Keratinocyte (primary cell): ENCODE measurements around the gene GRAMD1B. TPM values are rescaled to one million over a fixed set of nuclear protein-coding genes. Genes with fewer than 3 reads are reported as not detected.

ENCODE experiments used
- DNase-seq: peaks from one replicate; pipeline ENCODE4 v3.0.0-alpha.2; 2011; ENCODE audit warnings: low read depth, missing footprints, low spot score
- FAIRE-seq: peaks from 2 replicates; lab custom pipeline; 2011; peaks lifted over from hg19 to GRCh38; lab: Jason Lieb, UNC
- H2AFZ ChIP-seq: 2 replicates; pipeline ENCODE4 v1.6.0; 2012; ENCODE audit warnings: low read length, control low read depth, inconsistent platforms; ENCODE audit not compliant: control insufficient read depth
- H3K27ac ChIP-seq: 2 replicates; pipeline ENCODE4 v1.5.1; 2011; ENCODE audit warnings: low read length; ENCODE audit not compliant: control insufficient read depth, insufficient read depth
- H3K27me3 ChIP-seq: 3 replicates; pipeline ENCODE4 v1.6.0; 2011; ENCODE audit warnings: low read length; ENCODE audit not compliant: control insufficient read depth, insufficient read depth; ENCODE audit errors: extremely low read depth
- H3K36me3 ChIP-seq, 2 experiments: 2 replicates in 1 of 2; 3 replicates in 1 of 2; pipeline ENCODE4 v1.5.1; 2011; ENCODE audit warnings: low read length in 2 of 2, mild to moderate bottlenecking in 1 of 2; ENCODE audit not compliant: control insufficient read depth in 2 of 2, insufficient read depth in 2 of 2; ENCODE audit errors: extremely low read depth in 1 of 2
- H3K4me1 ChIP-seq: 3 replicates; pipeline ENCODE4 v1.5.1; 2011; ENCODE audit warnings: low read length; ENCODE audit not compliant: control insufficient read depth, insufficient read depth; ENCODE audit errors: extremely low read depth
- H3K4me2 ChIP-seq: 3 replicates; pipeline ENCODE4 v1.6.0; 2011; ENCODE audit warnings: low read depth, low read length; ENCODE audit not compliant: control insufficient read depth, insufficient read depth; ENCODE audit errors: extremely low read depth
- H3K4me3 ChIP-seq, 3 experiments: fragments of 200-600 bp in 1 of 3; sonication (generic) in 1 of 3; 2 replicates in 2 of 3; 3 replicates in 1 of 3; pipeline ENCODE4 v1.5.1; 2011 to 2016; ENCODE audit warnings: low read length in 3 of 3, mild to moderate bottlenecking in 3 of 3, control low read depth in 2 of 3, inconsistent platforms in 1 of 3, low read depth in 1 of 3, mixed read lengths in 1 of 3, mixed run types in 1 of 3, moderate library complexity in 1 of 3; ENCODE audit not compliant: control insufficient read depth in 2 of 3, insufficient read depth in 2 of 3; ENCODE audit errors: extremely low read depth in 1 of 3
- H3K79me2 ChIP-seq: 2 replicates; pipeline ENCODE4 v1.6.0; 2012; ENCODE audit warnings: low read length; ENCODE audit not compliant: control insufficient read depth, insufficient read depth
- H3K9ac ChIP-seq: 3 replicates; pipeline ENCODE4 v1.6.0; 2011; ENCODE audit warnings: low read length; ENCODE audit not compliant: control insufficient read depth, insufficient read depth; ENCODE audit errors: extremely low read depth
- H3K9me1 ChIP-seq: 3 replicates; pipeline ENCODE4 v1.6.0; 2011; ENCODE audit warnings: low read length; ENCODE audit not compliant: control insufficient read depth, insufficient read depth; ENCODE audit errors: extremely low read depth
- H3K9me3 ChIP-seq: 2 replicates; pipeline ENCODE4 v1.5.1; 2012; ENCODE audit warnings: low read depth, low read length; ENCODE audit not compliant: control insufficient read depth
- H4K20me1 ChIP-seq: 3 replicates; pipeline ENCODE4 v1.6.0; 2011; ENCODE audit warnings: low read length; ENCODE audit not compliant: control insufficient read depth, insufficient read depth; ENCODE audit errors: extremely low read depth
- CTCF ChIP-seq, 3 experiments: IDR thresholded peaks in 1 of 3; conservative IDR thresholded peaks in 1 of 3; optimal IDR thresholded peaks in 1 of 3; 2 replicates in 2 of 3; 3 replicates in 1 of 3; pipeline versions ENCODE3 to v1.5.1; 2011; ENCODE audit warnings: low read length in 3 of 3, mild to moderate bottlenecking in 3 of 3, moderate library complexity in 2 of 3, control low read depth in 1 of 3, inconsistent platforms in 1 of 3; ENCODE audit not compliant: insufficient read depth in 2 of 3; ENCODE audit errors: extremely low read depth in 1 of 3
- EZH2 ChIP-seq: IDR thresholded peaks from one replicate; pipeline ENCODE4 v1.6.1; 2012; ENCODE audit warnings: inconsistent platforms, mild to moderate bottlenecking, low read length, moderate library complexity
- dilution Hi-C: fragments of 300-500 bp; cut with MboI; formaldehyde crosslinking; loops from one replicate; pipeline ENCODE4 v1.7.0; 2020; ENCODE audit warnings: low sequenced_read_pairs; ENCODE audit not compliant: extremely low pct_ligation_motif_present
- polyA plus RNA-seq, 5 experiments: library from polyadenylated mRNA; depleted of rRNA in 3 of 5; stranded (reverse) in 3 of 5; stranded (forward) in 1 of 5; unstranded in 1 of 5; fragments of >200 nt; gene quantifications; 1 replicate in 1 of 5; 2 replicates in 3 of 5; 3 replicates in 1 of 5; pipeline versions ENCODE4 v1.2.1 to v1.2.3, GENCODE V29; 2011 to 2012; ENCODE audit warnings: missing spikeins in 2 of 5, low read depth in 1 of 5, low replicate concordance in 1 of 5

GRAMD1B gene
- polyA plus RNA-seq, 1 donor (not counting 4 experiments of a cell fraction or from before 2014, with no cell fraction given), result 0.04 TPM

DNA sequence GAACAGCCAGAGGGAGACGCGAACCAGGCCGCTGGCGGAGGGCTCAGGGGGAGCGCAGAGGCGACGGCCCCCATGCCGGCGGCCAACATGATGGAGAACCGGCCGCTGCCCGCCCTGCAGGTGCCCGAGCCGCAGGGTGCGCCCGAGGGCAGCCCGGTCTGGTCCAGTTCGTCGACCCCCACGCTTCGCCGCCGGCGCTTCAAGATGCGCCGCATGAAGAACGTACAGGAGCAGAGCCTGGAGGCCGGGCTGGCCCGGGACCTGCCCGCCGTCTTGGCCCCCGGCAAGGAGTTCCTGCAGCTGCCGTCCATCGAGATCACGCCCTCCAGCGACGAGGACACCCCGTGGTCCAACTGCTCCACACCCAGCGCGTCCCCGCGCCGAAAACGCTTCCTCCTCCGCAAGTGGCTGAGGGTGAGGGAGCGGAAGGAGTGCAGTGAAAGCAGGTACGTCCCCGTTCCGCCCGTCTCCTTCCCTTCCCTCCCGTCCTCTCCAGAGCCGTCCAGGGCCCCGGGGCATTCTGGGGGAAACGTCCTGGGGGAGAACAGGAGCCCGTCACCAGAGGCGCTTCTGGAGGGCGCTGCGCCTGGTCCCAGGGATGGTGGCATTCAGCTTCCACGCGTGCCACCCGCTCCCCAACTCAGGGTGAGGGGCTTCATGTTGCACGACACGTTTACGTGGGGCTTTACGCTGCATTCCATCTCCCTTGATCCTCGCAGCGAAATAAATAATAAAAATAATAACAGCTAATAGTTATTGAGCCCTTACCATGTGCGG is 840 bp downstream of the GRAMD1B start:
- Histone ChIP-seq H3K4me1 (peaks cover 2% of the 10 kb centered on the region), H4K20me1 (no peaks in the 10 kb centered on the region), H3K4me3 (peak overlapping the region; percentile 24 to 57 (median 52)), H3K79me2 (no peaks in the 10 kb centered on the region), H3K36me3 (no peaks in the 10 kb centered on the region), H2AFZ (peak overlapping the region; percentile 81), H3K9me1 (no peaks in the 10 kb centered on the region), H3K27me3 (peaks cover 40% of the 10 kb centered on the region), H3K9ac (no peak overlapping the region), H3K9me3 (no peaks in the 10 kb centered on the region), H3K4me2 (peak overlapping the region; percentile 75), H3K27ac (no peak overlapping the region)
- no peak for DNase-seq
- dilution Hi-C loops, result no loop called here
- peak; percentile 48 for TF ChIP-seq EZH2
- no peak for TF ChIP-seq CTCF (optimal IDR thresholded peaks at IDR 0.05 in 1 of 3, IDR thresholded peaks at IDR 0.05 in 1 of 3, conservative IDR thresholded peaks at IDR 0.05 in 1 of 3; ENCODE audit: extremely low read depth in 1 of 3, insufficient read depth in 2 of 3, low read length in 3 of 3)
- FAIRE-seq, result no peak

DNA sequence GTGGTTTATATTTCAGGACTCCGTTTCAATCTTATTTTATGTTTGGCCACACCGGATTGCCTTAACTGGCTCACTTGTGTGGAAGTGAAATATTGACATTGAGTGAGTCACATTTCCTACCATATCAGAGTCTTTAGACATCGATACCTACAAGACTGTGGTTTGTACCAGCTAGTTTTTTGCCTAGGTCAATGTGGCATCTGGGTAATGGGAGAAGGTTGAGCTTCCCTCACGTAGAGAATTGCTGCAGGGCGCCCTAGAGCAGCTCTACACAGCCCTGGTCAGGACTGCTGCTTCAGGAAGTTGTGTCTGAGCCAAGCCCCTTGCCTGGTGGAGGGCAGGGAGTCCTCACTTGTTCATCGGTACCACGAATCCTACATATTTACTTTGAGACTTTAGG is 1.6 kb downstream of the GRAMD1B start:
- H3K27ac ChIP-seq, result no peak overlapping the region
- H3K27me3 ChIP-seq, result peaks cover 34% of the 10 kb centered on the region
- dilution Hi-C loops, result no loop called here
- FAIRE-seq, result no peak
- no peak for DNase-seq
- no peak overlapping the region for H3K9ac ChIP-seq
- no peak overlapping the region for H3K4me2 ChIP-seq
- no peaks in the 10 kb centered on the region for H3K36me3 ChIP-seq
- no peaks in the 10 kb centered on the region for H4K20me1 ChIP-seq
- no peaks in the 10 kb centered on the region for H3K9me1 ChIP-seq
- TF ChIP-seq CTCF (optimal IDR thresholded peaks at IDR 0.05 in 1 of 3, IDR thresholded peaks at IDR 0.05 in 1 of 3, conservative IDR thresholded peaks at IDR 0.05 in 1 of 3; ENCODE audit: extremely low read depth in 1 of 3, insufficient read depth in 2 of 3, low read length in 3 of 3) (no peak), EZH2 (no peak)
- no peaks in the 10 kb centered on the region for H3K9me3 ChIP-seq
- H3K4me1 ChIP-seq, result peaks cover 2% of the 10 kb centered on the region
- no peaks in the 10 kb centered on the region for H3K79me2 ChIP-seq
- H2AFZ ChIP-seq, result no peak overlapping the region
- no peak overlapping the region for H3K4me3 ChIP-seq
